Endothelial cell (in vitro differentiated cells): ENCODE data around the gene RNF222. TPM values are rescaled to one million over a fixed set of nuclear protein-coding genes. Genes with fewer than 3 reads are reported as not detected.

Experiments used
- DNase-seq: peaks from one replicate; pipeline ENCODE4 v3.0.0; 2021; ENCODE audit warnings: low spot score
- H3K27ac Mint-ChIP-seq: one replicate; pipeline ENCODE4 v1.8.0; 2021; ENCODE audit warnings: mixed read lengths, inconsistent platforms; ENCODE audit not compliant: unreplicated experiment
- H3K27me3 Mint-ChIP-seq: one replicate; pipeline ENCODE4 v1.8.0; 2021; ENCODE audit warnings: mild to moderate bottlenecking, moderate library complexity, mixed read lengths, inconsistent platforms; ENCODE audit not compliant: unreplicated experiment
- H3K36me3 Mint-ChIP-seq: one replicate; pipeline ENCODE4 v1.8.0; 2021; ENCODE audit warnings: mild to moderate bottlenecking, low read depth, mixed read lengths, inconsistent platforms; ENCODE audit not compliant: unreplicated experiment
- H3K4me1 Mint-ChIP-seq: one replicate; pipeline ENCODE4 v1.8.0; 2021; ENCODE audit warnings: mild to moderate bottlenecking, mixed read lengths, inconsistent platforms; ENCODE audit not compliant: unreplicated experiment
- H3K4me3 Mint-ChIP-seq: one replicate; pipeline ENCODE4 v1.8.0; 2021; ENCODE audit warnings: mild to moderate bottlenecking, mixed read lengths, inconsistent platforms; ENCODE audit not compliant: unreplicated experiment
- H3K9me3 Mint-ChIP-seq: one replicate; pipeline ENCODE4 v1.8.0; 2021; ENCODE audit warnings: mixed read lengths, inconsistent platforms; ENCODE audit not compliant: unreplicated experiment
- CTCF ChIP-seq: fragments of 200-600 bp; sonication (generic); IDR thresholded peaks from one replicate; pipeline ENCODE4 v1.5.0; 2021; ENCODE audit warnings: antibody characterized with exemption; ENCODE audit not compliant: unreplicated experiment
- total RNA-seq: library from RNA; stranded (reverse); fragmentation: NEBNext Ultra II Directional; extraction: Animal tissue kit (Norgen Biotek cat#: 25700); gene quantifications from one replicate; pipeline ENCODE4 v1.2.1, GENCODE V29; 2021; ENCODE audit not compliant: unreplicated experiment

The RNF222 gene
- total RNA-seq, 1 donor from 2014 or later = not detected

GRCh38 chr17:8391711-8392110 is 5.9 kb downstream of the RNF222 start:
- DNase-seq = no peak
- Mint-ChIP-seq H3K4me3 (no peak overlapping the region), H3K27me3 (peaks cover 4% of the 10 kb centered on the region), H3K36me3 (peaks cover 6% of the 10 kb centered on the region), H3K9me3 (no peaks in the 10 kb centered on the region), H3K4me1 (peaks cover 14% of the 10 kb centered on the region), H3K27ac (no peak overlapping the region)
- TF ChIP-seq CTCF = no peak

GRCh38 chr17:8387914-8388651 is 9.5 kb downstream of the RNF222 start:
- no peaks in the 10 kb centered on the region for H3K9me3 Mint-ChIP-seq
- H3K27me3 Mint-ChIP-seq = peaks cover 19% of the 10 kb centered on the region
- H3K4me3 Mint-ChIP-seq = no peak overlapping the region
- no peak for TF ChIP-seq CTCF
- DNase-seq = no peak
- H3K27ac Mint-ChIP-seq = no peak overlapping the region
- peaks cover 6% of the 10 kb centered on the region for H3K36me3 Mint-ChIP-seq
- peaks cover 26% of the 10 kb centered on the region for H3K4me1 Mint-ChIP-seq

GRCh38 chr17:8386841-8387240 is 10.8 kb downstream of the RNF222 start:
- peaks cover 22% of the 10 kb centered on the region for H3K27me3 Mint-ChIP-seq
- no peaks in the 10 kb centered on the region for H3K9me3 Mint-ChIP-seq
- peak overlapping the region; percentile 59 for H3K27ac Mint-ChIP-seq
- peak overlapping the region; percentile 22 for H3K4me3 Mint-ChIP-seq
- TF ChIP-seq CTCF = no peak
- DNase-seq = no peak
- H3K4me1 Mint-ChIP-seq = peaks cover 36% of the 10 kb centered on the region
- peaks cover 8% of the 10 kb centered on the region for H3K36me3 Mint-ChIP-seq

- H3K36me3 Mint-ChIP-seq = peaks cover 14% of the 10 kb centered on the region
- H3K4me1 Mint-ChIP-seq = peaks cover 43% of the 10 kb centered on the region
- H3K4me3 Mint-ChIP-seq = peak overlapping the region; percentile 96
- peak overlapping the region; percentile 95 for H3K27ac Mint-ChIP-seq
- H3K27me3 Mint-ChIP-seq = peaks cover 19% of the 10 kb centered on the region
- no peak for TF ChIP-seq CTCF
- no peaks in the 10 kb centered on the region for H3K9me3 Mint-ChIP-seq
- peak; percentile 39 for DNase-seq
Measured at GRCh38 chr17:8384801-8385378, 12.7 kb downstream of the RNF222 start.
